Aorta (tissue), 5 donors: Measurements from ENCODE around the gene EGLN1. TPM values are rescaled to one million over a fixed set of nuclear protein-coding genes. Genes with fewer than 3 reads are reported as not detected.
A peak's percentile ranks its signal among the peaks of the same experiment; 100 is the strongest.

ENCODE experiments used
- ATAC-seq: fragments of 200-7000 bp; cut with Tn5 transposase; one replicate; pipeline ENCODE4 v1.9.1; 2022; ENCODE audit warnings: moderate library complexity; ENCODE audit not compliant: low FRiP score
- DNase-seq, 2 donors: peaks; one replicate each; pipeline ENCODE4 v3.0.0-alpha.2; 2020
- H3K27ac ChIP-seq, 2 donors: one replicate each; pipeline ENCODE4 v1.5.1; 2013; ENCODE audit warnings: low read length in 2 of 2, mild to moderate bottlenecking in 2 of 2, moderate library complexity in 2 of 2, control low read depth in 1 of 2, inconsistent platforms in 1 of 2, low read depth in 1 of 2
- H3K27me3 ChIP-seq, 2 donors: one replicate each; pipeline ENCODE4 v1.6.1; 2013; ENCODE audit warnings: control low read depth in 1 of 2, low read length in 1 of 2, mild to moderate bottlenecking in 1 of 2, moderate library complexity in 1 of 2; ENCODE audit not compliant: insufficient read depth in 2 of 2, control insufficient read depth in 1 of 2
- H3K36me3 ChIP-seq, 2 donors: one replicate each; pipeline ENCODE4 v1.6.1; 2013; ENCODE audit warnings: control low read depth in 1 of 2, low read length in 1 of 2, mild to moderate bottlenecking in 1 of 2; ENCODE audit not compliant: insufficient read depth in 2 of 2, control insufficient read depth in 1 of 2
- H3K4me1 ChIP-seq, 2 donors: one replicate each; pipeline ENCODE4 v1.6.1; 2013; ENCODE audit warnings: low read length in 2 of 2, control low read depth in 1 of 2, mild to moderate bottlenecking in 1 of 2, moderate library complexity in 1 of 2; ENCODE audit not compliant: insufficient read depth in 2 of 2, control insufficient read depth in 1 of 2
- H3K4me3 ChIP-seq, 2 donors: one replicate each; pipeline ENCODE4 v1.5.1; 2013; ENCODE audit warnings: low read length in 2 of 2, control low read depth in 1 of 2, mild to moderate bottlenecking in 1 of 2
- H3K9me3 ChIP-seq: one replicate; pipeline ENCODE4 v1.6.1; 2013; ENCODE audit warnings: mild to moderate bottlenecking, low read length; ENCODE audit not compliant: control insufficient read depth
- WGBS, 2 donors: extraction: QIAGEN DNeasy Blood & Tissue Kit; methylation state at CpG; one replicate each; pipeline ENCODE4 v1.1.7; 2013; 5-methylcytosine and 5-hydroxymethylcytosine counted together
- intact Hi-C, 2 donors: fragments of 100-400 bp; cut with DNase I; formaldehyde crosslinking; loops; one replicate each; pipeline versions ENCODE4 v1.14.2 to v1.15.0; 2022
- polyA plus RNA-seq, 2 donors: library from polyadenylated mRNA; stranded (reverse); fragments of 200-250 nt; gene quantifications; one replicate each; pipeline ENCODE4 v1.2.3, GENCODE V29; 2013
- total RNA-seq, 2 donors: library from RNA; stranded (reverse); fragmentation: NEBNext Ultra II Directional; extraction: Animal tissue kit (Norgen Biotek cat#: 25700); gene quantifications; one replicate each; pipeline ENCODE4 v1.2.1, GENCODE V29; 2021
- donor health status: healthy with polysubstance abuse.
- donor health status: Bipolar disorder and iron deficiency.
- donor health status: DM: no; HTN: no; CAD: no.
- donor health status: DM: no; HTN: no; CAD: no.
- donor health status: DM: yes; HTN: yes; CAD: no.

The EGLN1 gene
- total and polyA plus RNA-seq, 4 donors = 11.7 to 50.4 (median 28.1) TPM

DNA sequence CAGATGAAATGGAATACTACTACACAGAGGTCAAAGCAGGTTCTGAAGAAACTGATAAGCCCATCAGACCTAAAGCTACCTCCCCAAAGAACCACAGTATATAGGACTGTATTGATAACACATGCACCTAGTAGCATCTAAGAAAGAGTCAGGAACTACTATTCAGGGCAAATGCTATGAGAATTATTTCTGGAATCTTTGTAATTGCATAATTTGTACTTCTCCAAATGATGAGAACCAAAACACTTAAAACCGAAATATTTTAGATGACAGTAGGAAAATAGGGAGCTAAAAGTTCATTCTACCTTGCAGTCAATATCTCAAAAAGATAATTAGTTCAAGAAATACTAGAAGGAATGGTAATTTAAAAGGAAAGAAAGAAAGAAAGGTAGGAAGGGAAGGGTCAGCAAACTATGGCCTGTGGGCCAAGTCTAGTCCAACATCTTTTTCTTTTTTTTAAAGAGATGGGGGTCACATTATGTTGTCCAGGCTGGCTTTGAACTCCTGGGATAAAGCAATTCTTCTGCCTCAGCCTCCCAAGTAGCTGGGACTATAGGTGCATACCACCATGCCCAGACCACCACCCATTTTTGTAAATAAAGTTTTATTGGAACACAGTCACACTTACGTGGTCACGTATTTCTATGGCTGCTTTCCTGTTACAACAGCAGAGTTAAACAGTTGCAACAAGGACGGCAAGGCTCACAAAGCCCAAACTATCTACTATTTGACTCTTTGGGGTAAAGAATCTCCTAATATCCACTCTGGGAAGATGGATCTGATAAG is 24.0 kb downstream of the EGLN1 start:
- Histone ChIP-seq H3K27ac (no peak overlapping the region), H3K9me3 (no peaks in the 10 kb centered on the region), H3K27me3 (no peaks in the 10 kb centered on the region), H3K36me3 (no peaks in the 10 kb centered on the region), H3K4me1 (peaks cover 2 to 7% of the 10 kb centered on the region in 2 donors), H3K4me3 (no peak overlapping the region)
- intact Hi-C loops = no loop called here
- DNase-seq (no peak), ATAC-seq (no peak)
- WGBS, 2 donors = 65 to 77% methylated on average over 4 of the region's 4 CpGs

DNA sequence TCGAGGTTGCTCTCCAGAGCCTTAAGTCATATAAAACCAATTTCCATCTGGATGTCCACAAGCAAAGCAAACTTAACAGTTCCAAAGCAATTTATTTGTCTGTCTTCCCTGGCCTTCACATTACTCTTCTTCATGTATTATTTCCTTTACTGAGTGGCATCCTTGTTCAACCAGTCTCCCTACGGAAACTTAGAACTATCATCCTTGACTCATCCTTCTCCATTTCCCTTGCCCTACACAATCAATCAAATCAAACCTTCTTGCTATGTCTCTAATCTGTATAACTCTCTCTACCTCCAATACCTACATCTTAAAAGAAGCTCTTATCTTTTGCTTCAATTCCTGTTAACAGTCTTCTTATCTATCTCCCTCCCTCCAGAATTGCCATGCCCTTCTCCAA is 25.4 kb downstream of the EGLN1 start:
- Histone ChIP-seq H3K9me3 (no peaks in the 10 kb centered on the region), H3K4me1 (peaks cover 2 to 7% of the 10 kb centered on the region in 2 donors), H3K4me3 (no peak overlapping the region), H3K27me3 (no peaks in the 10 kb centered on the region), H3K27ac (no peak overlapping the region), H3K36me3 (no peaks in the 10 kb centered on the region)
- DNase-seq (no peak), ATAC-seq (no peak)
- 88 to 93% methylated on average over 2 of the region's 2 CpGs for WGBS, 2 donors
- intact Hi-C loops = no loop called here

DNA sequence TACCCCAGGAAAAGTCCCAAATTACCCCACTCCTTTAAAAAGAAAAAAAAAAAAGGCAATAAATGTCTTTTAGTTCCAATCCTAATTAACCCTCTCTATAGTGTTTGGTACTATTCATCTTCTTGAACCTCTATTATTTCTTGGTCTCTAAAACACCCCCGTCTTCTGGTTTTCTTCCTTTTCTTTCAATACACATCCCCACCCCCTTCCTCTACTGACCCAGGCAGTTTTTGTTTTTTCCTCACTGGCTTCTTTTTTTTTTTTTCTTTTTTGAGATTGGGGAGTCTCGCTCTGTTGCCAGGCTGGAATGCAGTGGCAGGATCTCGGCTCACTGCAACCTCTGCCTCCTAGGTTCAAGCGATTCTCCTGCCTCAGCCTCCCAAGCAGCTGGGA is 26.1 kb downstream of the EGLN1 start:
- Histone ChIP-seq H3K36me3 (no peaks in the 10 kb centered on the region), H3K27me3 (no peaks in the 10 kb centered on the region), H3K4me1 (peaks cover 2 to 7% of the 10 kb centered on the region in 2 donors), H3K4me3 (no peak overlapping the region), H3K9me3 (no peaks in the 10 kb centered on the region), H3K27ac (peak overlapping the region in 1 of 2 donors; percentile 91)
- intact Hi-C loops = loop anchor here in 1 of 2 donors (1.0 kb wide), 1 partner anchor 26 kb away; the partner anchor contains the start of gene EGLN1
- WGBS, 2 donors = 26 to 70% methylated on average over 4 of the region's 4 CpGs
- DNase-seq (no peak), ATAC-seq (no peak)

DNA sequence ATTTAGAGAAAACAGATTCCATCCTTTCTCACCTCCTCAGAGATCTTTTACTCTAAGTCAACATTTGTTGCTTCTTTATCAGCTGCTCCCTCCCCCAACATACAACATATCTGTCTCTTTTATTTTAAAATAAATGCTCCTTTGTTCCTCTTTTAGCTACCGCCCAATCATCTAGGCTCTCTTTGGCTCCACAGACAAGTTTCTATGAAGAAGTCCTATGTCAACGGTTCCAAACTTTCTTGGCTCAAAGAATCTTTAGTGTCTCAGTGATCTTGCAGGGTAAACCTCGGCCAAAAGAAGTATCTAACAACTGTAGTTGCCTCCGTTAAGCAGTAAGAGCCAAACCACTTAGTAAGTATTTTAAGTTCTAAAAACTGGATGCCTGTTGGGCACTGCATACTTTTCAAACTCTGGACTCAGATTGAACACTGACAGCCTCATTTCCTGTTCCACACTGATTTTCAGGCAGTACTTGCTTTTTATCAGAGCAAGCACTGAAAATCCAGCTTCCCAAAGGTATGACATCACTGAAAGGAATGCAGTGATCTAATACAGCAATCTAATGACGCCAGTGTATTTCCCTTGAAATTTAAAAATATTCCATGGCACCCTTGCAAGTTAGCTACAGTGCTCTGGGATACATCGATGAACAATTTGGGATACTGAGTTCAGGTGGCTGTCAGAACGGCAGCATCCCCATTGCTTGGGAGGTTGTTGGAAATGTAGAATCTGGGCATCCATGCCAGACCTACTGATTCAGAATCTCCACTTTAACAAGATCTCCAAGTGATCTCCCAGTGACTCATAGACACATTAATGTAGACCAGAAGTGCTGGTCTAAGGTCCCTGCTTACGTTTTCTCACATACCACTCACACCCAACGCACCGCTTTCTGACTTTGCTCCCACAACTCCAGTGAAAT is 26.8 kb downstream of the EGLN1 start:
- Histone ChIP-seq H3K4me1 (peaks cover 3 to 7% of the 10 kb centered on the region in 2 donors), H3K27me3 (no peaks in the 10 kb centered on the region), H3K9me3 (no peaks in the 10 kb centered on the region), H3K36me3 (no peaks in the 10 kb centered on the region), H3K27ac (peak overlapping the region; percentile 82 to 91), H3K4me3 (no peak overlapping the region)
- DNase-seq (no peak), ATAC-seq (peak; percentile 85)
- intact Hi-C loops = loop anchor here in 1 of 2 donors (1.0 kb wide), 1 partner anchor 27 kb away; the partner anchor contains the start of gene EGLN1
- WGBS, 2 donors = 3 to 7% methylated on average over 10 of the region's 10 CpGs

DNA sequence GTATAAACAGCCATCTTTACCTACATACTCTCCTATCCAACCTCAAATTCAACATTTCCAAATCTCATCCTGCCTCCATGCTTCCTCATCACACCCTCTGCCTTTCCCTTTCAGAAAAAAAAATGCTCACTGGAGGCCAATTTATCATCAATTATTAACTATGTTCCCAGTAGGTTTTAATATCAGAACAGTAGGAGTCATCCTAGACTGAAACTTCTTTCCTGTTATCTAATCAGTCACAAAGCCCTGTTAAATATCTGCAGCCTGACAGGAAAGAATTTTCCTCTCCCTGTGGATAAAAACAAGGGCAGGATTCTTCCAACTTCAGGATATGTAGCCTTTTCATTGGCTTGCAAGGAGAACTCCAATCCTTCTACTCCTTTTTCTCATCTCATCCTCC is 28.4 kb downstream of the EGLN1 start:
- Histone ChIP-seq H3K4me1 (peaks cover 4 to 5% of the 10 kb centered on the region in 2 donors), H3K27me3 (no peaks in the 10 kb centered on the region)
- ATAC-seq = no peak

DNA sequence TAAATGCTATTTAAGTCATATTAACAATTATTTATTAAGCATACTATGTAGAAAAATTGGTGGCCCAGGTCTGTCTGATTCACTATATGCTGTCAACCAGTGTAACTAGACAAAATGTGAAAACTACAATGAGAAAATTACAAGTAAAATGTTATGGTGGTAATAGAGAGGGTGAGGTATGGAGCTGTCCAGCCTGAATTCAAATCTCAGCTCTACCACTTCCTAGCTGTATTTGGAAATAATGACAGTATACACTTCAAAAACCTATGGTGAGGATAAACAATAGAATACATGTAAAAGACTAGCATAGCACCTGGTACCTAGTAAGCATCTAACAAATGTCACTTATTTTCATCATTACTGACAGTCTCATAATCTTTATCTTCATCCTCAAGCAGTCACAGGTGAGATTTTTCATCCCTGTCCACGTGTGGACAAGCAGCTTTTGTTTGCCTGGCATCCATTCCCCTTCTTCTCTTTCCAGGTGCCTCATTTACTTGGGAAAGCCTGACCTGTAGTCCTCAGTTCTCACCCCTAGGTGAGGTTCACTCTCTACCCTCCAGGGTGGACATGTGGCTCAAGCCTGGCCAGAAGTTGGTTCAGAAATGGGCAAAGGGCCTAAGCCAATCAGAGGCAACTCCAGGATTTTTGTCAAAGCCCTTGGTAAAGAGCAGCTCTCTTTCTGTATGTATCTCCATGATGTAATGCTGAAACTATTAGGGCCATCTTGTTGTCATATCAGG is 29.5 kb downstream of the EGLN1 start:
- H3K36me3 ChIP-seq = no peaks in the 10 kb centered on the region
- no peak for ATAC-seq
- 72 to 77% methylated on average over 1 of the region's 1 CpG for WGBS, 2 donors
- no peak for DNase-seq
- peaks cover 4 to 5% of the 10 kb centered on the region in 2 donors for H3K4me1 ChIP-seq
- no peaks in the 10 kb centered on the region for H3K27me3 ChIP-seq
- no peak overlapping the region for H3K4me3 ChIP-seq
- no peak overlapping the region for H3K27ac ChIP-seq
- intact Hi-C loops = no loop called here
- no peaks in the 10 kb centered on the region for H3K9me3 ChIP-seq

More for the DNA sequence above, 28.4 kb downstream of the EGLN1 start:
- Histone ChIP-seq H3K36me3 (no peaks in the 10 kb centered on the region), H3K9me3 (no peaks in the 10 kb centered on the region), H3K27ac (no peak overlapping the region), H3K4me3 (no peak overlapping the region)
- intact Hi-C loops = no loop called here
- DNase-seq = no peak

DNA sequence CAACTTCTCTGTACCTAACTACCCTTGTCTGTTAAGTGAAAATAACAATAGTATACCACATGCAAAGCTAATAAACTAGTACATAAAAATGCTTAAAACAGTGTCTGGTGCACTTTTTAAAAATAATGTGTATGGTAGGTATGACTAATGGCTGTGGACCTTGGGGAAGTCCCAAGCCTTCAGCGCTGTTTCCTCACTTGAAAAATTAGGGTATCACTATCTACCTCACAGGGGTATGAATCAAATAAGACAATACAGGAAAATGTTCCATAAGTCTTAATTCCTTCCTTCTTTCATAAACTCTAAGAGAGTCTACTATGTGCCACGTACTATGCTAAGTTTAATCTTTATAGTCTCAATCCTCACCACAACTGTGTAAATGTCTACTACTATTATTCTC is 32.0 kb downstream of the EGLN1 start:
- ATAC-seq (no peak), DNase-seq (no peak)
- intact Hi-C loops = no loop called here
- no peaks in the 10 kb centered on the region for H3K27me3 ChIP-seq
- H3K4me1 ChIP-seq = peaks cover 0 to 4% of the 10 kb centered on the region in 2 donors
- no peaks in the 10 kb centered on the region for H3K36me3 ChIP-seq
- WGBS, 2 donors = 37 to 55% methylated on average over 2 of the region's 2 CpGs
- no peak overlapping the region for H3K4me3 ChIP-seq
- no peak overlapping the region for H3K27ac ChIP-seq
- H3K9me3 ChIP-seq = no peaks in the 10 kb centered on the region
